Endothelial cell of umbilical vein (primary cell): Measurements from ENCODE around the gene FKBP14.

Source experiments
- EZH2 ChIP-seq: IDR thresholded peaks from 2 replicates; pipeline ENCODE4 v1.6.1; 2012; ENCODE audit warnings: borderline replicate concordance, low read depth, mild to moderate bottlenecking, moderate library complexity, low read length, inconsistent platforms; ENCODE audit not compliant: severe bottlenecking
- FOS ChIP-seq: IDR thresholded peaks from 2 replicates; pipeline ENCODE4 v1.6.1; 2011; ENCODE audit warnings: mild to moderate bottlenecking, low read length, moderate library complexity, borderline replicate concordance; ENCODE audit not compliant: insufficient read depth
- JUN ChIP-seq: IDR thresholded peaks from 2 replicates; pipeline ENCODE4 v1.6.1; 2011; ENCODE audit warnings: borderline replicate concordance, low read depth; ENCODE audit not compliant: insufficient read length, insufficient read depth
- MYC ChIP-seq: IDR thresholded peaks from one replicate; pipeline ENCODE4 v1.6.1; 2011; ENCODE audit warnings: mild to moderate bottlenecking, low read depth, low read length
- POLR2A ChIP-seq: IDR thresholded peaks from 2 replicates; pipeline ENCODE4 v1.6.1; 2012; ENCODE audit warnings: low read depth, mild to moderate bottlenecking, control low read depth, low read length
- POLR2AphosphoS5 ChIP-seq: IDR thresholded peaks from 2 replicates; pipeline ENCODE4 v1.6.1; 2012; ENCODE audit warnings: low read depth, mild to moderate bottlenecking, control low read depth, low read length, moderate library complexity; ENCODE audit not compliant: insufficient read depth
- TF ChIP-seq, protein P1 (sequence below), 2 donors: IDR thresholded peaks; 1 replicate in 1 of 2; 2 replicates in 1 of 2; pipeline ENCODE4 v1.5.1; 2011; ENCODE audit warnings: low read length in 2 of 2, mild to moderate bottlenecking in 2 of 2, moderate library complexity in 2 of 2, control low read depth in 1 of 2, inconsistent platforms in 1 of 2, low read depth in 1 of 2; ENCODE audit not compliant: insufficient read depth in 1 of 2; ENCODE audit errors: extremely low read depth in 1 of 2

DNA sequence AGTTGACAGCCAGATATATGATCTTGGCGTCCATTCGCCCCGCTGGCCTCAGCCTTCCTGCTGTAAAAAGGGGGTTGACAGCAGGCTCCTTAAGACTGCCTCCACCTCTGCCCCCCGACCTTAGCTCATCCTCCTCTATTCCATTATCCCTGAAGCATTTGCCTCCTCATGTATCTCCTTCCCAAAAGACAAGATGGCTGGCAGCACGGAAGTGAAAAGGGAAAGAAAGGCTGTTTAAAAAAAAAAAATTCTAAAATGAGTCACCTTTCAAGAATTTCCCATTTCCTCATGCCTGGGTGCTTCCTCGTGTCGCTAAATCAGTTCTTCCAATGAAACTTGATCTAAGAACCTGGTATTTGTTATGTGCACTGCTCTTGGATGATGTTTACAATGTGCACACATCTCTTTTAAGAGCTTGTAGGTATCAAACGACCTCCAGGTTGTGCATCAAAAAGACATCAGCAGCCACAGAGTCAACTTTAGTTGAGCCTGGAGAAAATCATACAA lies 38.6 kb downstream of the FKBP14 start:
- TF ChIP-seq, protein P1, sequence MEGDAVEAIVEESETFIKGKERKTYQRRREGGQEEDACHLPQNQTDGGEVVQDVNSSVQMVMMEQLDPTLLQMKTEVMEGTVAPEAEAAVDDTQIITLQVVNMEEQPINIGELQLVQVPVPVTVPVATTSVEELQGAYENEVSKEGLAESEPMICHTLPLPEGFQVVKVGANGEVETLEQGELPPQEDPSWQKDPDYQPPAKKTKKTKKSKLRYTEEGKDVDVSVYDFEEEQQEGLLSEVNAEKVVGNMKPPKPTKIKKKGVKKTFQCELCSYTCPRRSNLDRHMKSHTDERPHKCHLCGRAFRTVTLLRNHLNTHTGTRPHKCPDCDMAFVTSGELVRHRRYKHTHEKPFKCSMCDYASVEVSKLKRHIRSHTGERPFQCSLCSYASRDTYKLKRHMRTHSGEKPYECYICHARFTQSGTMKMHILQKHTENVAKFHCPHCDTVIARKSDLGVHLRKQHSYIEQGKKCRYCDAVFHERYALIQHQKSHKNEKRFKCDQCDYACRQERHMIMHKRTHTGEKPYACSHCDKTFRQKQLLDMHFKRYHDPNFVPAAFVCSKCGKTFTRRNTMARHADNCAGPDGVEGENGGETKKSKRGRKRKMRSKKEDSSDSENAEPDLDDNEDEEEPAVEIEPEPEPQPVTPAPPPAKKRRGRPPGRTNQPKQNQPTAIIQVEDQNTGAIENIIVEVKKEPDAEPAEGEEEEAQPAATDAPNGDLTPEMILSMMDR (IDR thresholded peaks at IDR 0.05; ENCODE audit: extremely low read depth in 1 of 2, insufficient read depth in 1 of 2, low read depth in 1 of 2, low read length in 2 of 2), result no peak
- peak; percentile 31 for TF ChIP-seq POLR2AphosphoS5
- TF ChIP-seq POLR2A, result no peak
- no peak for TF ChIP-seq EZH2
- peak; percentile 78 for TF ChIP-seq FOS
- TF ChIP-seq JUN, result peak; percentile 91
- no peak for TF ChIP-seq MYC
